Epithelial cell of proximal tubule (primary cell): Measurements from ENCODE around the gene B3GALT4. TPM values are rescaled to one million over a fixed set of nuclear protein-coding genes. Genes with fewer than 3 reads are reported as not detected.

ENCODE experiments used
- DNase-seq: peaks from one replicate; pipeline ENCODE4 v3.0.0-alpha.2; 2011; ENCODE audit warnings: low read depth
- H3K4me3 ChIP-seq: 2 replicates; pipeline ENCODE4 v1.5.1; 2011; ENCODE audit warnings: low read depth, mild to moderate bottlenecking, low read length
- total RNA-seq: library from RNA; depleted of rRNA; stranded (reverse); fragments of >200 nt; gene quantifications from 2 replicates; pipeline ENCODE4 v1.2.3, GENCODE V29; 2015
- TF ChIP-seq, protein P1 (sequence below): conservative IDR thresholded peaks from 2 replicates; pipeline ENCODE4 v1.5.1; 2012; ENCODE audit warnings: low read depth, mild to moderate bottlenecking, low read length

Gene B3GALT4
- total RNA-seq, 1 donor from 2014 or later, result 7.0 TPM

DNA sequence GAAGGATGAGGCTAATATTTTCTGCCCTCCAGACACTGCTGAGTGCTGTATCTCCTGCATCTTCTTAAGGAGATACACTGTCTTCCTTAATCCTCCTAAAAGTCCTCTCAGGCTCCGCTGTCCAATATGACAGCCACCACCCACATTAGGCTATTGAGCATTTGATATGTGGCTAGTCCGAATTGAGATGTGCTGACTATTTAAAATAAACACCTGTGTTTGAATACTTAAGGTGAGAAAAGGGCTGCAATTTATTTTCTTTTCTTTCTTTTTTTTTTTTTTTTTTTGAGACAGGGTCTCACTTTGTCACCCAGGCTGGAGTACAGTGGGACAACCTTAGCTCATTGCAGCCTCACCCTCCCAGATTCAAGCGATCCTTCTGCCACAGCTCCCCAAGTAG is 25.0 kb downstream of the B3GALT4 start:
- no peak for DNase-seq
- H3K4me3 ChIP-seq, result no peak overlapping the region
- TF ChIP-seq, protein P1, sequence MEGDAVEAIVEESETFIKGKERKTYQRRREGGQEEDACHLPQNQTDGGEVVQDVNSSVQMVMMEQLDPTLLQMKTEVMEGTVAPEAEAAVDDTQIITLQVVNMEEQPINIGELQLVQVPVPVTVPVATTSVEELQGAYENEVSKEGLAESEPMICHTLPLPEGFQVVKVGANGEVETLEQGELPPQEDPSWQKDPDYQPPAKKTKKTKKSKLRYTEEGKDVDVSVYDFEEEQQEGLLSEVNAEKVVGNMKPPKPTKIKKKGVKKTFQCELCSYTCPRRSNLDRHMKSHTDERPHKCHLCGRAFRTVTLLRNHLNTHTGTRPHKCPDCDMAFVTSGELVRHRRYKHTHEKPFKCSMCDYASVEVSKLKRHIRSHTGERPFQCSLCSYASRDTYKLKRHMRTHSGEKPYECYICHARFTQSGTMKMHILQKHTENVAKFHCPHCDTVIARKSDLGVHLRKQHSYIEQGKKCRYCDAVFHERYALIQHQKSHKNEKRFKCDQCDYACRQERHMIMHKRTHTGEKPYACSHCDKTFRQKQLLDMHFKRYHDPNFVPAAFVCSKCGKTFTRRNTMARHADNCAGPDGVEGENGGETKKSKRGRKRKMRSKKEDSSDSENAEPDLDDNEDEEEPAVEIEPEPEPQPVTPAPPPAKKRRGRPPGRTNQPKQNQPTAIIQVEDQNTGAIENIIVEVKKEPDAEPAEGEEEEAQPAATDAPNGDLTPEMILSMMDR, result no peak

DNA sequence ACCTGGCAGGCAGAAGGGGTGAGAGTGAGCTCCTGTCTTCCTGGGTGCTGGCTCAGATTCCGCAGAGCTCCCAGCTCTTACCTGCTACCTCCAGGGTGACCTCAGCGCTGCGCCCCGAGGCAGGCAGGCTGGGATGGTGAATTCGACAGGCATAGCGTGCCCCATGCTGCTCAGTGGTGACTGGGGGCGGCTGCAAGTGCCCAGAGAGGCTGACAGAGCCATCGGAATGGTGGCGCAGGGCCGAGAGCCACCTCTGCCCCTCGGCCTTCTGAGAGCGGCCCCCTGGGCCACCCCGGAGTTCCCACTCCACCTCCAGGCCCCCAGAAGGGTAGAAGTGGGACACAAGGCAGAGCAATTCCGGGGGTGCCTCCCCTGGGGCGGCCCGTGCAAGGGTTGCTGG is 27.3 kb downstream of the B3GALT4 start:
- TF ChIP-seq, protein P1, result no peak
- DNase-seq, result no peak
- no peak overlapping the region for H3K4me3 ChIP-seq

DNA sequence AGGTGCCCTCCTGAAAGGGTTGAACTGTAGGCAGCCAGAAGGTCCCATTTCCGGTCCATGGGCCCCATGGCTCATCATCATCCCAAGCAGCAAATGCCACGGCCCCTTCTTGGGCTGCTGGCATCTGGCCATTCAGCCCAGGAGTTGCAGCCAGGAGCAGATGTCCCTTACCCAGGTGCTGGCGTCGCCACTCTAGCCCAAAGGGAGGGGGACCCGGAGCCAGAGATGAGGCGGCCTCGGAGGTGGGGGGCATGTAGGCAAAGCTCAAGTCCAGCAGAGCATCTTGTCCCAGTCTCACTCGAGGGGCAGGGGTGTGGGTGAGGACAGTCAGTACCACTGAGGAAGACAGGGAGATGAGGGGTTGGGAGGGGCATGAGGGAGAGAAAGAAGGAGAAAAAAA is 28.1 kb downstream of the B3GALT4 start:
- DNase-seq, result no peak
- TF ChIP-seq, protein P1, result no peak
- no peak overlapping the region for H3K4me3 ChIP-seq

DNA sequence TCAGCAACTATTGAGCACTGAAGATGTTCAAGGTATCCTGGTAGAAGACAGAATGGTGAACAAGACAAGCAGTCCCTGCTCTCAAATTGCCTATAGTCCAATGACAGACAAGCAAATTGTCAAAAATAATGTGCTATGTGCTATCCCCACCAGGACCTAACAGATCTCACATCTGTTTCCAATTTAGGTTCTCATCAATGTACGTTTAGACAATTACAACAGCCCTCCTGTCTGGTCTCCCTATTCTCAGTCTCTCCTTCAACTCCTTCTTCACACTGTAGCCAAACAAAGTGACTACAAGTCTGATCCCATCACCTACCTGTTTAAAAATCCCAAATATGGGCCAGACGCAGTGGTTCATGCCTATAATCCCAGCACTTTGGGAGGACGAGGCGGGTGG is 29.4 kb downstream of the B3GALT4 start:
- no peak overlapping the region for H3K4me3 ChIP-seq
- TF ChIP-seq, protein P1, result no peak
- DNase-seq, result no peak

DNA sequence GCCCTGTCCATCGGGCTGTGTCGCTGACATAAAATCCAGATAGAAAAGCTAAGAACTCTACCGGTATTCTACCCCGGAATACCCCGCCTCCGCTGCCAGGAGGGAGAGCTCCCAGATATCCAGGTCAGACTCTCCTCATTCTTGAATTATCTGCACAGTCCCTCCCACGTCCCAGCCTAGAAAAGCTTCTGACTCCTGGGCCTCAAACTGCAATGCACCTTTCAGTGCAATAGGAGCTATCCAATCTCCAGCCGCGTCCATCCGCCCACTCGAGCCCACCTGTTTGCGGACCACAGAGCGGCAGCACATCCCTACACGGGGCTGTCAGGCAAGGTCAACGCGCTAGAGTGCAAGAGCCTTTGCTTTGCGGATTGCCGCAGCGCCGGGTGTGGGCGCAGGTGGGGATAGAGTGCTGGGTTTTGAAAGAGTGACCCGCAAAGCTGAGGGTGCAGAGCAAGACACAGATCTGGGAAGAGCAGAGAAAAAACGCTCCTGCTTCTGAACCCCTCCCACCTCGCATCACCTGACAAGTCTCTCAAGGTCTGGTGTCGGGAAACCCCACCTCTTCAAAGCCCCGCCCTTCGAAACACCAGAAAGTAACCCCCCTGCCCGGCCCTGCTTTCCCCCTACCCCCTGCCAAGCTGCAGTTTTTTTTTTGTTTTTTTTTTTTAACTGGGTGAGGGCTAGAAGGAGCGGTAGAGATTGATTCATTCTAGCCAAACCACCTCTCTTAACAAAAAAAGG is 35.6 kb downstream of the B3GALT4 start:
- peak overlapping the region; percentile 74 for H3K4me3 ChIP-seq
- no peak for DNase-seq
- TF ChIP-seq, protein P1, result no peak

DNA sequence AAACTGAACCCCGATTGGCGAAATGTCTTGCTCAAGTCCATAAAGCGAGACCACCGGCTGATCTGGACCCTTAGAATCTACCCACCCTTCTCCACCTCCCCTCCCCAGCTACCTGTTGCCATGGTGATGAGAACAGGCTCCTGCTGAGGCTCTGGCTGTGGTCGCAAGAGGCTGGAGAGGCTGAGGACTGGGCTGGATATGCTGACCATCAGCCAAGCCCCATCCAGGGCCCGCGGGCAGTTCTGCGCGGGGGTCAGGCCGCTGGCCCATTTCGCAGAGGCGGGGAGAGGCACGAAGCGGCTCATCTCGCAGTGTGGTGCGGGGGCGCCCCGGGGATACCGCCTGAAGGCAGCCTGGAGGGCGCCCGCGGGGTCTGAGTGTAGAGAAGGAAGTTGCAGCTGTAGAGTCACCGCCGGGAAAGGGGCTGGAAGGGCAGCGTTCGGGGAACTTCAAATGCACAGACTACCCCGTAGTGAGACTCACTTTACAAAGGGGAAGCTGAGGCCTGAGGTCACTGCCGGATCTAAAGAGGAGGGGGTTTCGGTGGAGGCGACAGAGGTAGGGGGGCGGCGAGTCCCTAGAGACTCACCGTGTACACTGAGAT is 36.3 kb downstream of the B3GALT4 start:
- peak overlapping the region; percentile 74 for H3K4me3 ChIP-seq
- no peak for DNase-seq
- TF ChIP-seq, protein P1, result no peak
